ENCODE data around the gene NDUFA3.

Gene NDUFA3

DNA sequence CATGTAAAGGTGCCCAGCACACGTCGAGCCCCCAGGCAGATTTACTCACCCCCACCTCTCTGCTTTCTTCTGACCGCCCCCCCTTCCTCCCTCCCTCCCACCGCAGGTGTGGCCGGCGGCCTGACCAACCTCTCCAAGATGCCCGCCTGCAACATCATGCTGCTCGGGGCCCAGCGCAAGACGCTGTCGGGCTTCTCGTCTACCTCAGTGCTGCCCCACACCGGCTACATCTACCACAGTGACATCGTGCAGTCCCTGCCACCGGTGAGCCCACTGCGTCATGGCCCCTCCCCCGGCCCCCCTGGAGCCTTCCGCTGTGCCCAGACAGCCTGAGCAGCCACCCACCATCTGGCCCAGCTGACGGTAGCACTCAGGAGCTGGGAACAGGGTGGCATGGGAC, 21.7 kb downstream of the NDUFA3 start:
- no peak for TF ChIP-seq ZNF274 (IDR thresholded peaks at IDR 0.05; ENCODE audit: low read depth, low read length)
- no peak overlapping the region for H3K4me3 ChIP-seq (ENCODE audit: low read length)

- no peak for TF ChIP-seq ZNF274 (IDR thresholded peaks at IDR 0.05; ENCODE audit: low read depth, low read length)
- no peak overlapping the region for H3K4me3 ChIP-seq (ENCODE audit: low read length)
Measured at GRCh38 chr19:54125713-54126112, 23.1 kb downstream of the NDUFA3 start.

DNA sequence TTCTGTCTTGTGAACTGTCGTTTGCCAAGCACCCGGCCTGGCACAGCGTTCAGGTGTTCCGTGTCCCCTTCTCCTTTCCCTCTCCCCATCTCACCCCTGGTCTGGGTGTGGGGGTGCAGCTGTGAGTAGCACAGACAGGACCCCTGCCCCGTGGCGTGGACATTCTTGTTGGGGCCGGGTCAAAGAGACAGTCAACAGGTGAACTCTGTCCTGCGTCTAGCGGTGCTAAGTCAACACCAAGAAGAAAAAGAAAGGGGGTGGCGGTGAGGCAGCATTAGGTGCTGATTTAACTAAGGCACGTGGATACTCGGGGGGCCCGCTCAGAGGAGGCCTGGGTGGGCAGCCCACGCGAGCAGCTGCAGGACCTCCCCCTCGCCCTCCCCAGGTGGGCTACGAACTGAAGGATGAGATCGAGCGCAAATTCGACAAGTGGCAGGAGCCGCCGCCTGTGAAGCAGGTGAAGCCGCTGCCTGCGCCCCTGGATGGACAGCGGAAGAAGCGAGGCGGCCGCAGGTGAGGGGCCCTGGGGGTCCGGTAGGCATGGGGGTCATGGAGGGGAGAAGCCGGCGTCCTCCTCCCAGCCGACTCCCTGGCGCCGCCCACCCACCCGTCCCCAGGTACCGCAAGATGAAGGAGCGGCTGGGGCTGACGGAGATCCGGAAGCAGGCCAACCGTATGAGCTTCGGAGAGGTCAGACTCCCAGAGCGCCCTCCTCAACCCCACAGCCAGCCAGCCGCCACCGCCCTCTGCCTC, 25.2 kb downstream of the NDUFA3 start:
- TF ChIP-seq ZNF274 (IDR thresholded peaks at IDR 0.05; ENCODE audit: low read depth, low read length): no peak

GRCh38 chr19:54128441-54128725, 25.7 kb downstream of the NDUFA3 start:
- no peak for TF ChIP-seq ZNF274 (IDR thresholded peaks at IDR 0.05; ENCODE audit: low read depth, low read length)

More for the DNA sequence above, 25.2 kb downstream of the NDUFA3 start:
- no peak overlapping the region for H3K4me3 ChIP-seq (ENCODE audit: low read length)

DNA sequence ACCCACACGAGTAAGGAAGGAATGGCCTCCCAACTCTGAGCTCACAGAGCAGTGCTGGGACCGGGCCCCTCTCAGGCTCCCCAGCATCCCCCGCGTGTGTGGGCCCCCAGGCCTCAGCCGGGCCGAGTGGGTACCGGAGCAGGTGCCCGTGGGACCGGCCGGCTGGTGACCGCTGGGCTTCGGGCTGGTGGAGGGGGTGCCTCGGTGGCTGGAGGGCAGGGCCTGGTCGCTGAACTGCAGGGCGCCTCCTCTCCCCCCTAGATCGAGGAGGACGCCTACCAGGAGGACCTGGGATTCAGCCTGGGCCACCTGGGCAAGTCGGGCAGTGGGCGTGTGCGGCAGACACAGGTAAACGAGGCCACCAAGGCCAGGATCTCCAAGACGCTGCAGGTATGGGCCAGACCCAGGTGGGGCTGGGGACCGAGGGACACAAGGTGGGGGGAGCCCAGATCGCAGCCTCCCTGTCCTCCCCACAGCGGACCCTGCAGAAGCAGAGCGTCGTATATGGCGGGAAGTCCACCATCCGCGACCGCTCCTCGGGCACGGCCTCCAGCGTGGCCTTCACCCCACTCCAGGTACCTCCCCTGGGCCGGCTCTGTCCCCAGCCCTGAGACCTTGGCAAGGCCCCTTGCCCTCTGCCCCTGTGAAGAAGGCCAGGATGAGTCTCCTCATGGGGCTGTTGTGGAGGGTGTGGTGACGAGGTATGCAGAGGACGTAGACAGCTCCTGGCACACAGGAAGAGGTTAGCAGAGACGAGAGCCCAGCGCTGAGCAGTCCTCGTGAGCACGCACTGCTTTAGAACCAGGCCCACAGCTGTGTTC, 26.4 kb downstream of the NDUFA3 start:
- TF ChIP-seq ZNF274 (IDR thresholded peaks at IDR 0.05; ENCODE audit: low read depth, low read length): no peak

More at GRCh38 chr19:54128441-54128725, 25.7 kb downstream of the NDUFA3 start:
- no peak overlapping the region for H3K4me3 ChIP-seq (ENCODE audit: low read length)

DNA sequence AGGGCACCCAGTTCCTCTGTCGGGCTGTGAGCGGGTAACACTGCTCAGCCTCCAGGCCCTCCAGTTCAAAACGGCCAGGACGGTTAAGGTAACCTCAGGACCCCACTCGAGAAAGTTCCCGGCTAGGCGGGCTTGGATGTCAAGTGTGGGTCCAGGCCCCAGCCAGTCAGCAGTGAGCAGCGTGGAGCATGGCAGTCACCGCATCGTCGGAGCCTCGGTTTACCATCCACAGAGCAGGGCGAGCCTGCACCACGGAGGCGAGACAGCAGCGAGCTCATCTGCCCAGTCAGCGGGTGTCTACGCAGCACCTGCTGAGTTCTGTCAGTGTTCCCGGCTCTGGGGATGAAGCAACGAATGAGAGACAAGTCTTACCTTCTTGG, 27.0 kb downstream of the NDUFA3 start:
- H3K4me3 ChIP-seq (ENCODE audit: low read length): no peak overlapping the region
- TF ChIP-seq ZNF274 (IDR thresholded peaks at IDR 0.05; ENCODE audit: low read depth, low read length): no peak

More for the DNA sequence above, 26.4 kb downstream of the NDUFA3 start:
- no peak overlapping the region for H3K4me3 ChIP-seq (ENCODE audit: low read length)

DNA sequence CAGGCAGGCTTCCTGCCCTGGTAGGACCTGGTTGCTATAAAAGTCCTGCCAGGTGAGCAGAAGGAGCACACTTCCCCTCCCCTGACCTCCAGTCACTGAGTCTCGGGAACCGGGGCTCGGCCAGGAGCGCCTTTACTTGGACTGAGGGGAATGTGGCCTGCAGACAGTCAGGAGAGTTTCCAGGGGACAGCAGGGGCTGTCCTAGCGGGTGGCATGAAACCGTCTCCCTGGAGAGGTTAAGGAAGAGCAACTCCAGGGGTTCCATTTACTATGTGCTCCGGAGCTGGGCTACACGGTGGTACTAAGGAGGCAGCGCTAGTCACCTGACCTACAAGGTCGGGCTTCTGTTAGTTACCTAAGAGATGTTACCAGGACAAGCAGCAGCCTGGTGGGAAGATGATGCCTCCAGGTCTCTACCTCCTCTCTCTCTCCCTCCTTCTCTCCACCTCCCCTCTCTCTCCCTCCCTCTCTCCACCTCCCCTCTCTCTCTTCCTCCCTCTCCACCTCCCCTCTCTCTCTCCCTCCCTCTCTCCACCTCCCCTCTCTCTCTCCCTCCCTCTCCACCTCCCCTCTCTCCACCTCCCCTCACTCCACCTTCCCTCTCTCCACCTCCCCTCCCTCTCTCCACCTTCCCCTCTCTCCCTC, 30.8 kb downstream of the NDUFA3 start:
- no peak overlapping the region for H3K4me3 ChIP-seq (ENCODE audit: low read length)
- no peak for TF ChIP-seq ZNF274 (IDR thresholded peaks at IDR 0.05; ENCODE audit: low read depth, low read length)

GRCh38 chr19:54133957-54134590, 31.4 kb downstream of the NDUFA3 start:
- no peak for TF ChIP-seq ZNF274 (IDR thresholded peaks at IDR 0.05; ENCODE audit: low read depth, low read length)
- no peak overlapping the region for H3K4me3 ChIP-seq (ENCODE audit: low read length)

DNA sequence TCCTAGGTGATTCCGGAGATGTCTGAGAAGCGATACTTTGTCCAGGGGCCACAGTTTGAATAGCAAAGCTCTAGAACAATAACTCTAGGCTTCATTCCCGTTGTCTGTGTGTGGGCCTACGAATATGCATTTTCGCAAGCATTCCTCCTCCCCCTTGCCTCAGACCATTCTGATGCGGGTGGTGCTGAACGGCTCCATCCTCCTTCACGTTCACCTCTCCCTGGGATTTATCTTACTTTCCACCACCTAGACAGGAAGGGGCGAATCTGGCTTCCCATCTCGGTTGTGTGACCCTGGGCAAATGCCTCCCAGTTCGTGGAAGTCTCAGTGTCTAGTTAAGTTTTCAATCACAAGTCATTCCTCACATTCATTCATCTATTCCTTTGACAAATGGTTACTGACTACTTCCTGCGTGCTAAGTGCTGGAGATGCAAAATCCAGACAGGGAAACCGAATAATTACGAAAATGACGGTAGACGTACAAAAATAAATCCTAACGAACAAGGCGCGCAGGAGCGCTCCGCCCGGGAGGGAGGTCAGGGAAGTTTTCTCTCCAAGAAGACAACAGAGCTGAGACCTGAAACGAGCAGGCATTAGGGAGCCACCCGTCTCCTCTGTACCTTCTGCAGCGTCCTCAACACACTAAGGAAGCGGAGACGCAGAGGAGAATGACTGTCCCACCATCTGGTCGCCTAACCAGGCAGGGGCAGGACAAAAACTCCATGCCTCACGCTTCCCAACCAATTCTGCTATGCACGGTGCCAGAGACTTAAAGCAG, 33.6 kb downstream of the NDUFA3 start:
- H3K4me3 ChIP-seq (ENCODE audit: low read length): peak overlapping the region; percentile 64

DNA sequence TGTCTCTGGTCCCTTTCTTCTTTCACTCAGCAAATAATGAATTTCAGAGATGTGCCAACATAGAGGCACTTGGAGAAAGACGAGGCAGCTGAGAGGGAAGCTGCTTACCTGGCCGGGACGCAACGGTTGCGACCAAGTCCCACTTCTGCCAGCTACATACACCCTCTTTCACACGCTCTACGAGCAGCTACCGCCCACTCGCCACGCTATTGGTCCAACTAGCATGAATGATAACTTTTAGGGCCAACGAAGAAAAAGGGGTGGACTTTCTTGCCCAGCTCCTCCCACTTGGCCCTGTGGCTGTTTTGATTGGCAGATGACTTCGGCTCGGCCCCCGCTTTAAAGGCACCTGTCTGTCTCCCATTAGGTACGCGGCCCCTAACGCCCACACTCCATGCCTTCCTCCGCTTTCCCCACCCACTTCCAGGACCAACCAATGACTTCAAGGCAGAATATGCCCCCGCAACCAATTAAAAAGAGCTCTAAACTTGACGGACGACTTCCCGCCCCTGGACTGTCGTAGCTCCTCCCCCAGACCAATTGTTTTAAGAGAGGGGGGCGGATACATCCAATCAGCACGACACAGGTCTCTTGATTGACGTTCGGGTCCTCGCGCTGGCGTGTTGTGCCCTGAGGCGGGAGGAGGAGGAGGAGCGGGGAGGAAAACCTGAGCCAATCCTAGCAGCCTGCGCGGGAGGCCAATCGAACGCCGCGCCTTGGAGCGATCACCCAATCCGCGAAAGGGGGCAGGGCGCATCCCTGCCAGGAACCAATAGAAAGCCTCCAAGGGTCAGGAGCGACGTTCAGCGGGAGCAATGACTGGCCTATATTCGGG, 34.4 kb downstream of the NDUFA3 start:
- TF ChIP-seq ZNF274 (IDR thresholded peaks at IDR 0.05; ENCODE audit: low read depth, low read length): no peak
- peak overlapping the region; percentile 64 for H3K4me3 ChIP-seq (ENCODE audit: low read length)

More for the DNA sequence above, 33.6 kb downstream of the NDUFA3 start:
- no peak for TF ChIP-seq ZNF274 (IDR thresholded peaks at IDR 0.05; ENCODE audit: low read depth, low read length)

- H3K4me3 ChIP-seq (ENCODE audit: low read length): peak within 1 kb of the TSS; percentile 79
- TF ChIP-seq ZNF274 (IDR thresholded peaks at IDR 0.05; ENCODE audit: low read depth, low read length): no peak
Measured at GRCh38 chr19:54137699-54138488, 35.2 kb downstream of the NDUFA3 start, which contains the start of gene CNOT3. CNOT3 (plus strand) TSS chr19:54137762; CDS start chr19:54142979, 5,217 bp downstream.
